Kidney (tissue), 14 donors: ENCODE data around the gene NEDD9. TPM values are rescaled to one million over a fixed set of nuclear protein-coding genes. Genes with fewer than 3 reads are reported as not detected.

Experiments
- DNase-seq, 5 donors: peaks; one replicate each; pipeline ENCODE4 v3.0.0-alpha.2; 2013 to 2020
- FAIRE-seq: peaks from 2 replicates; lab custom pipeline; 2012; peaks lifted over from hg19 to GRCh38; lab: Jason Lieb, UNC
- H3K27ac ChIP-seq, 2 donors: one replicate each; pipeline ENCODE4 v1.7.0; 2013; ENCODE audit warnings: low read depth in 2 of 2, low read length in 2 of 2, inconsistent platforms in 1 of 2
- H3K27me3 ChIP-seq: one replicate; pipeline ENCODE4 v1.7.1; 2013; ENCODE audit warnings: low read length, inconsistent platforms; ENCODE audit not compliant: control insufficient read depth, insufficient read depth
- H3K36me3 ChIP-seq, 3 donors: one replicate each; pipeline versions ENCODE4 v1.7.0 to v1.7.1; 2013; ENCODE audit warnings: low read length in 3 of 3, control low read depth in 1 of 3, inconsistent platforms in 1 of 3; ENCODE audit not compliant: insufficient read depth in 3 of 3, control insufficient read depth in 2 of 3
- H3K4me1 ChIP-seq, 3 donors: one replicate each; pipeline versions ENCODE4 v1.7.0 to v1.7.1; 2013; ENCODE audit warnings: low read length in 3 of 3, inconsistent platforms in 1 of 3, low read depth in 1 of 3; ENCODE audit not compliant: control insufficient read depth in 2 of 3, insufficient read depth in 2 of 3
- H3K4me3 ChIP-seq, 3 donors: one replicate each; pipeline versions ENCODE4 v1.7.0 to v1.8.1; 2013; ENCODE audit warnings: low read length in 3 of 3, control low read depth in 1 of 3, inconsistent platforms in 1 of 3
- H3K9ac ChIP-seq, 3 donors: one replicate each; pipeline versions ENCODE4 v1.7.0 to v1.7.1; 2013; ENCODE audit warnings: low read length in 3 of 3, control low read depth in 1 of 3, inconsistent platforms in 1 of 3
- H3K9me3 ChIP-seq, 3 donors: one replicate each; pipeline versions ENCODE4 v1.7.0 to v1.7.1; 2013; ENCODE audit warnings: low read length in 3 of 3, control low read depth in 1 of 3, inconsistent platforms in 1 of 3; ENCODE audit not compliant: control insufficient read depth in 2 of 3, insufficient read depth in 1 of 3
- intact Hi-C: fragments of 100-400 bp; cut with DNase I; formaldehyde crosslinking; loops from one replicate; pipeline ENCODE4 v1.11.1; 2022
- polyA plus RNA-seq: library from polyadenylated mRNA; stranded (reverse); fragments of 350-450 nt; fragmentation: Illumina TruSeq; extraction: RNeasy Lipid Tissue Mini Kit (QIAGEN cat#74804); gene quantifications from one replicate; pipeline ENCODE4 v1.2.3, GENCODE V29; 2014; ENCODE audit warnings: low read depth, low replicate concordance; ENCODE audit not compliant: insufficient read depth
- total RNA-seq: library from RNA; stranded (reverse); fragmentation: NEBNext Ultra II Directional; extraction: Animal tissue kit (Norgen Biotek cat#: 25700); gene quantifications from one replicate; pipeline ENCODE4 v1.2.1, GENCODE V29; 2021
- TF ChIP-seq, protein P1 (sequence below): IDR thresholded peaks from 3 replicates; pipeline ENCODE4 v1.5.1; 2012; ENCODE audit warnings: mild to moderate bottlenecking, moderate library complexity, borderline replicate concordance; ENCODE audit not compliant: insufficient read depth; ENCODE audit errors: extremely low read depth
- donor health status: control.
- donor health status: control.
- donor health status: control.
- donor health status: control.
- donor health status: control.
- donor health status: DM: yes; HTN: yes; CAD: no.
- donor health status: Normal renal cell carcinoma (clear cell type).

Gene NEDD9
- total and polyA plus RNA-seq, 2 donors from 2014 or later, result 19.2 to 101 TPM

DNA sequence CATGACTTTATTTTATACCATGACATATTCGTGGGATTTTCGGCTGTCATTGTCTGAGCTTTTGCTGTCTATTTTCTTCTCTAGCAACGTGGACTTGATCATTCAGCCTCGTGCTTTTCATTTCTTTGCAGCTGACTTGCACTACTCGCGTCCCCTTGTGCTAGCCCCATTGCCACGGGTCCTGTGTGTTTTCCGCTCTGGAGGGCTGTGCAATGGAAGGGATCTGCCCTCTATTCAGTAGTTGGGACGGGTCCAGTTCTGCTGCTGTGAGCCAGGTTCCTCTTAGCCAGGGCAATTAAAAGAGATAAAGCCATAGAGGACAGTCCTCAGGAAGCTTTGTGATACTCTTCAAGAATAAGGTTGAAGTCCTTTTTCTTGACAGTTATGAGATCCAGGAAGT is 17.6 kb downstream of the NEDD9 start:
- peak overlapping the region in 2 of 3 donors; percentile 2 to 20 for H3K9ac ChIP-seq
- intact Hi-C loops, result no loop called here
- no peak for DNase-seq

DNA sequence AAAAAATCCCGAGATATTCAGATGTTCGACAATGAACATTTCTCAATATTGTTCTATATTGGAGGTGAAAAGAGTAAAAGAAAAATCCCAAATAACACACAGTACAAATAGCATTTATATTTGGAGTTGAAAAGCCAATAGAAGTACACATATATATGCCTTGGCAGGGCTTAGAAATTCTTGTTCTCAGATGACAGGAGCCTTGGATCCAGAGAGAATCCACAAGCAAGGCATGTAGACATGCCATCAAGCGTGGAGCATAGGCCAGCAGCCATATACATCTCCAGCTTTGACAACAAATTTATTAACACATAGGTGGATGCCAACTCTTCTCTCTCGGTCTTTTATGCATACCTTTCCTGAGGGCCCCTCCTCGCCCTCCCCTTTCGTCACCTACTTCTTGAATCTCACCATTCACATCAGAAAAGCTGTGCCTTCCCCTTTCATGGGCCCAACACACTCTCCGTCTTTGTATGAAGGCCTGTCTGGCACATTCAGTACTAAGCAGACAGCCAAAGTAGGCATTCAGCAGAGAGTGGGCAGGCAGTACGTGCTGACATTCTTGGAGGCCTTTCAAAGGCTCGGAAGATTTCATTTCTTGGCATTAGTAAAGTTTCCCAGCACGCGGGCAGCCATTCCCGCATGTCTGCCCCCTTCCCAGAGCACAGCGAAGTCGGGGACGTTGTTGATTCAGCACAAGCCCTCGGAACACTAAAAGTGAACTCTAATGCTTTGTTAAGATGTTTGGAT is 18.2 kb downstream of the NEDD9 start:
- H3K9ac ChIP-seq, result no peak overlapping the region
- intact Hi-C loops, result no loop called here

More for the DNA sequence above, 17.6 kb downstream of the NEDD9 start:
- Histone ChIP-seq H3K4me3 (peak overlapping the region in 1 of 3 donors; percentile 21), H3K36me3 (peaks cover 2 to 13% (median 5%) of the 10 kb centered on the region in 3 donors), H3K9me3 (no peaks in the 10 kb centered on the region), H3K27ac (peak overlapping the region; percentile 45 to 93), H3K4me1 (peaks cover 15 to 76% (median 69%) of the 10 kb centered on the region in 3 donors), H3K27me3 (no peaks in the 10 kb centered on the region)
- TF ChIP-seq, protein P1, sequence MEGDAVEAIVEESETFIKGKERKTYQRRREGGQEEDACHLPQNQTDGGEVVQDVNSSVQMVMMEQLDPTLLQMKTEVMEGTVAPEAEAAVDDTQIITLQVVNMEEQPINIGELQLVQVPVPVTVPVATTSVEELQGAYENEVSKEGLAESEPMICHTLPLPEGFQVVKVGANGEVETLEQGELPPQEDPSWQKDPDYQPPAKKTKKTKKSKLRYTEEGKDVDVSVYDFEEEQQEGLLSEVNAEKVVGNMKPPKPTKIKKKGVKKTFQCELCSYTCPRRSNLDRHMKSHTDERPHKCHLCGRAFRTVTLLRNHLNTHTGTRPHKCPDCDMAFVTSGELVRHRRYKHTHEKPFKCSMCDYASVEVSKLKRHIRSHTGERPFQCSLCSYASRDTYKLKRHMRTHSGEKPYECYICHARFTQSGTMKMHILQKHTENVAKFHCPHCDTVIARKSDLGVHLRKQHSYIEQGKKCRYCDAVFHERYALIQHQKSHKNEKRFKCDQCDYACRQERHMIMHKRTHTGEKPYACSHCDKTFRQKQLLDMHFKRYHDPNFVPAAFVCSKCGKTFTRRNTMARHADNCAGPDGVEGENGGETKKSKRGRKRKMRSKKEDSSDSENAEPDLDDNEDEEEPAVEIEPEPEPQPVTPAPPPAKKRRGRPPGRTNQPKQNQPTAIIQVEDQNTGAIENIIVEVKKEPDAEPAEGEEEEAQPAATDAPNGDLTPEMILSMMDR, result no peak
- no peak for FAIRE-seq

DNA sequence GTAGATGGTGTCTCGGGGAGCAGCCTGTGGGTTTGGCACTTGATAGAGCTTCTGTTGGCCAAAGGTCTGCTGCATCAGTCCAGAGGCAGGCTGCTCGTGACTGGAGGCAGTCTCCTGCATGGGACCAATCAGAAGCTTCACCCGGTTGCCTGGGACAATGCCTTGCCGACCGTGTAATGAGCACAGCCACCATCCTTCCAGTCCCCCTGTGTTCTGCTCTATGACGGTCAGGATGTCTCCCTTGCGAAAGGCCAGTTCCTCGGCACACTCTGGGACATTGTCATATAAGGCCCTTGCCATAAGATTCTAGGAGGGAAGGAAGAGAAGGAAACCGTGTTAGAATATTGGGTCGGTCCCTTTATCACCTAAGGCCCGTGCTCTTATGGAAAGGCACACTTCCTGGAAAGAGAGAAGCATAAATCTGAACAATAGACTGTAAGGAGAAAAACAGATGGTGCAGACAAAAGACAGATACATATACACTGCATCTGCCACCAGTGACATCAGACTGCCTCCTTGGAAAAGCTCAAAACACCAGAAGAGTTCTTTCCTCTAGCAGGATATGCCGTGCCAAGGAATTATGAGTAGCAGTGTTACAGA is 18.9 kb downstream of the NEDD9 start:
- TF ChIP-seq, protein P1, result no peak
- peaks cover 2 to 15% (median 10%) of the 10 kb centered on the region in 3 donors for H3K36me3 ChIP-seq
- no peak overlapping the region for H3K9ac ChIP-seq
- intact Hi-C loops, result no loop called here
- H3K27ac ChIP-seq, result peak overlapping the region; percentile 47 to 71
- peaks cover 8 to 66% (median 65%) of the 10 kb centered on the region in 3 donors for H3K4me1 ChIP-seq
- DNase-seq (no peak), FAIRE-seq (no peak)
- no peaks in the 10 kb centered on the region for H3K27me3 ChIP-seq
- H3K9me3 ChIP-seq, result no peaks in the 10 kb centered on the region
- no peak overlapping the region for H3K4me3 ChIP-seq

More for the DNA sequence above, 18.2 kb downstream of the NEDD9 start:
- Histone ChIP-seq H3K4me1 (peaks cover 11 to 74% (median 67%) of the 10 kb centered on the region in 3 donors), H3K27me3 (no peaks in the 10 kb centered on the region), H3K4me3 (no peak overlapping the region), H3K27ac (peak overlapping the region; percentile 45 to 93), H3K36me3 (peaks cover 2 to 13% (median 8%) of the 10 kb centered on the region in 3 donors), H3K9me3 (no peaks in the 10 kb centered on the region)
- FAIRE-seq (no peak), DNase-seq (no peak)
- TF ChIP-seq, protein P1, result no peak
